Progenitor cell of endocrine pancreas (in vitro differentiated cells): Measurements from ENCODE around the gene RBMXL3. TPM values are rescaled to one million over a fixed set of nuclear protein-coding genes. Genes with fewer than 3 reads are reported as not detected.
"Not testable (repeated sequence)": the region's sequence is repeated elsewhere in the genome, so short reads cannot be mapped to it uniquely, and the experiment has no call there.

Source experiments
- DNase-seq: peaks from one replicate; pipeline ENCODE4 v3.0.0; 2021; ENCODE audit warnings: low spot score; ENCODE audit not compliant: unreplicated experiment
- H3K27ac Mint-ChIP-seq: 2 replicates; pipeline ENCODE4 v1.8.0; 2021; ENCODE audit warnings: mild to moderate bottlenecking, moderate library complexity, mixed read lengths
- H3K27me3 Mint-ChIP-seq: 2 replicates; pipeline ENCODE4 v1.8.0; 2021; ENCODE audit warnings: mixed read lengths
- H3K36me3 Mint-ChIP-seq: 2 replicates; pipeline ENCODE4 v1.8.0; 2022; ENCODE audit warnings: mixed read lengths; ENCODE audit not compliant: insufficient read depth
- H3K4me1 Mint-ChIP-seq: 2 replicates; pipeline ENCODE4 v1.8.0; 2021; ENCODE audit warnings: low read depth, mixed read lengths
- H3K4me3 Mint-ChIP-seq: 2 replicates; pipeline ENCODE4 v1.8.0; 2021; ENCODE audit warnings: low read depth, mild to moderate bottlenecking, moderate library complexity, mixed read lengths
- H3K9me3 Mint-ChIP-seq: 2 replicates; pipeline ENCODE4 v1.8.0; 2021; ENCODE audit warnings: low read depth, mixed read lengths
- CTCF ChIP-seq: fragments of 200-600 bp; sonication (generic); IDR thresholded peaks from one replicate; pipeline ENCODE4 v1.5.0; 2021; ENCODE audit warnings: antibody characterized with exemption, mild to moderate bottlenecking; ENCODE audit not compliant: unreplicated experiment
- total RNA-seq: library from RNA; stranded (reverse); gene quantifications from 2 replicates; pipeline ENCODE4 v1.2.1, GENCODE V29; 2021

RBMXL3 gene
- total RNA-seq, 1 donor from 2014 or later: not detected

GRCh38 chrX:115191490-115192243, 2.5 kb downstream of the RBMXL3 start:
- no peak for DNase-seq
- Mint-ChIP-seq H3K4me3 (no peak overlapping the region), H3K27me3 (no peaks in the 10 kb centered on the region), H3K27ac (no peak overlapping the region), H3K36me3 (peaks cover 24% of the 10 kb centered on the region), H3K4me1 (no peaks in the 10 kb centered on the region), H3K9me3 (peaks cover 15% of the 10 kb centered on the region)
- no peak for TF ChIP-seq CTCF

- H3K4me3 Mint-ChIP-seq: no peak overlapping the region
- H3K36me3 Mint-ChIP-seq: peaks cover 26% of the 10 kb centered on the region
- TF ChIP-seq CTCF: no peak
- no peaks in the 10 kb centered on the region for H3K27me3 Mint-ChIP-seq
- no peak overlapping the region for H3K27ac Mint-ChIP-seq
- no peaks in the 10 kb centered on the region for H3K4me1 Mint-ChIP-seq
- peaks cover 15% of the 10 kb centered on the region for H3K9me3 Mint-ChIP-seq
- no peak for DNase-seq
These were observed 3.1 kb downstream of the RBMXL3 start for GRCh38 chrX:115192244-115192700.

DNA sequence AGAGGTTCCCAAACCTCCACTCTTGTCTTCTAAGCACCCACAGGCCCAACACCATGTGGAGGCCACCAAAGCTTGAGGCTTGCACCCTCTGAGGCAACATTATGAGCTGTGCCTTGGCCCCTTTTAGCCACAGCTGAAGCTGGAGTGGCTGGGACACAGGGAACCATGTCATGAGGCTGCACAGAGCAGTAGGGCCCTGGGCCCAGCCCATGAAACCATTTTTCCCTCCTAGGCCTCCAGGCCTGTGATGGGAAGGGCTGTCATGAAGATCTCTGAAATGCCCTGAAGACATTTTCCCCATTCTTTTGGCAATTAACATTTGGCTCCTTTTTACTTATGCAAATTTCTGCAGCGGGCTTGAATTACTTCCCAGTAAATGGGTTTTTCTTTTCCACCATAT, 14.8 kb downstream of the RBMXL3 start:
- H3K4me1 Mint-ChIP-seq: no peaks in the 10 kb centered on the region
- TF ChIP-seq CTCF: no peak
- H3K36me3 Mint-ChIP-seq: peaks cover 49% of the 10 kb centered on the region
- no peaks in the 10 kb centered on the region for H3K27me3 Mint-ChIP-seq
- H3K4me3 Mint-ChIP-seq: no peak overlapping the region
- H3K9me3 Mint-ChIP-seq: peaks cover 56% of the 10 kb centered on the region
- no peak overlapping the region for H3K27ac Mint-ChIP-seq
- no peak for DNase-seq

GRCh38 chrX:115209547-115209946, 20.3 kb downstream of the RBMXL3 start:
- not testable (repeated sequence) for H3K27me3 Mint-ChIP-seq, H3K4me3 Mint-ChIP-seq, H3K27ac Mint-ChIP-seq, H3K4me1 Mint-ChIP-seq, DNase-seq
- Mint-ChIP-seq H3K9me3 (peaks cover 23% of the 10 kb centered on the region), H3K36me3 (peaks cover 27% of the 10 kb centered on the region)

DNA sequence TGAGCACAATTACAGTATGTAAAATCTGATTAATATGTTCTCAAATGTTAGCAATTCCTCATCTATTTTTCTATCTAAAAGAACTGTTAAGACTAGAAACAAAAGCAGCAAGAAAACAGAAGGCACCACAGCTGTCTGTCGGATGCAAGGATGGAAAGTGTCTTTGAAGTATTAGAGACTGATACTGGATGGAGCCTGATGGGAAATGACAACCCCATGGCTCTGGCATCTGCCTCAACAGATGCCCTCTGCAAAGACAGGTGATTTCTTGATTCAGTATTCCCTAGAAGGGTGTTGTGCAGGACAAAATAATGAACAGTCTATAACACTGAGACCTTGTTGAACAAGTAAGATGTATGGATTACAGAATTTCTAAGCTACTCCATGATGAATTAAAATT, 24.9 kb downstream of the RBMXL3 start:
- no peak for TF ChIP-seq CTCF
- peaks cover 24% of the 10 kb centered on the region for H3K36me3 Mint-ChIP-seq
- H3K4me3 Mint-ChIP-seq: no peak overlapping the region
- peaks cover 8% of the 10 kb centered on the region for H3K9me3 Mint-ChIP-seq
- H3K4me1 Mint-ChIP-seq: peaks cover 5% of the 10 kb centered on the region
- H3K27me3 Mint-ChIP-seq: no peaks in the 10 kb centered on the region
- no peak overlapping the region for H3K27ac Mint-ChIP-seq
- DNase-seq: no peak

DNA sequence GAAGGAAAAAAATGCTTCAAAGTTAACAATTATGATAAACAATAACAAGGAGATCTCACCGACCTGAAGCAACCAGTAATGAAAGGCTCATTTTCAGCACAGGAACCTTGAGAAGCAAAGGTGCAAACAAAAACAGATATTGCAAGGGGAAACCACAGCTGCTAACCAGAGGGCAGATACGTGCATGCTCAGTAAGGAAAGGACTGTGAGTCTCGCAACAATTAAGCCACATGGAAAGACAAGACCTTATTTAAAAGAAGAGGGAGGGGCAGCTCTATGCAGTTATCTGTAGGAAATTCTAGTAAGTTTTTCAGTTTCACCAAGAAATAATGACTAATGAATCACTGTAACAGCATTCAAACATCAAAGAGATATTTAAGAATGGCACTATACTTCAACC, 25.4 kb downstream of the RBMXL3 start:
- Mint-ChIP-seq H3K27me3 (no peaks in the 10 kb centered on the region), H3K9me3 (peaks cover 8% of the 10 kb centered on the region), H3K36me3 (peaks cover 23% of the 10 kb centered on the region), H3K27ac (no peak overlapping the region), H3K4me3 (no peak overlapping the region), H3K4me1 (peaks cover 5% of the 10 kb centered on the region)
- TF ChIP-seq CTCF: no peak
- DNase-seq: no peak

GRCh38 chrX:115217346-115217745, 28.1 kb downstream of the RBMXL3 start:
- not testable (repeated sequence) for H3K9me3 Mint-ChIP-seq, DNase-seq, H3K4me3 Mint-ChIP-seq, H3K27me3 Mint-ChIP-seq, H3K27ac Mint-ChIP-seq
- Mint-ChIP-seq H3K36me3 (peaks cover 14% of the 10 kb centered on the region), H3K4me1 (peaks cover 13% of the 10 kb centered on the region)
